WTC11 (cell line): Measurements from ENCODE around the gene FYN.

Experiments
- ESRRA ChIP-seq: sonication (generic); formaldehyde crosslinking; IDR thresholded peaks from 2 replicates; pipeline ENCODE4 v1.8.1; 2022; ENCODE audit warnings: mild to moderate bottlenecking, missing genetic modification reagents, borderline replicate concordance
- FOXK1 ChIP-seq: sonication (generic); formaldehyde crosslinking; IDR thresholded peaks from 2 replicates; pipeline ENCODE4 v1.8.0; 2022; ENCODE audit warnings: mild to moderate bottlenecking, moderate library complexity, missing genetic modification reagents
- PRDM15 ChIP-seq: sonication (generic); formaldehyde crosslinking; IDR thresholded peaks from 2 replicates; pipeline ENCODE4 v1.8.0; 2022; ENCODE audit warnings: missing genetic modification reagents
- RELA ChIP-seq: sonication (generic); formaldehyde crosslinking; IDR thresholded peaks from 2 replicates; pipeline ENCODE4 v1.8.1; 2022; ENCODE audit warnings: missing genetic modification reagents, mild to moderate bottlenecking, borderline replicate concordance
- ZNF219 ChIP-seq: sonication (generic); formaldehyde crosslinking; IDR thresholded peaks from 2 replicates; pipeline ENCODE4 v1.8.0; 2023; ENCODE audit warnings: missing genetic modification reagents, mild to moderate bottlenecking, borderline replicate concordance
- ZNF423 ChIP-seq: fragments of 250-450 bp; sonication (Bioruptor Pico); IDR thresholded peaks from 2 replicates; pipeline ENCODE4 v2.1.2; 2022; ENCODE audit warnings: mild to moderate bottlenecking, moderate library complexity
- TF ChIP-seq, protein P1 (sequence below): fragments of 200-600 bp; IDR thresholded peaks from 2 replicates; pipeline ENCODE4 v1.8.0; 2022; ENCODE audit warnings: antibody characterized with exemption
- TF ChIP-seq, protein P2 (sequence below): sonication (generic); formaldehyde crosslinking; conservative IDR thresholded peaks from 2 replicates; pipeline ENCODE4 v1.8.1; 2023; ENCODE audit warnings: mild to moderate bottlenecking, low read depth, missing genetic modification reagents, moderate library complexity

DNA sequence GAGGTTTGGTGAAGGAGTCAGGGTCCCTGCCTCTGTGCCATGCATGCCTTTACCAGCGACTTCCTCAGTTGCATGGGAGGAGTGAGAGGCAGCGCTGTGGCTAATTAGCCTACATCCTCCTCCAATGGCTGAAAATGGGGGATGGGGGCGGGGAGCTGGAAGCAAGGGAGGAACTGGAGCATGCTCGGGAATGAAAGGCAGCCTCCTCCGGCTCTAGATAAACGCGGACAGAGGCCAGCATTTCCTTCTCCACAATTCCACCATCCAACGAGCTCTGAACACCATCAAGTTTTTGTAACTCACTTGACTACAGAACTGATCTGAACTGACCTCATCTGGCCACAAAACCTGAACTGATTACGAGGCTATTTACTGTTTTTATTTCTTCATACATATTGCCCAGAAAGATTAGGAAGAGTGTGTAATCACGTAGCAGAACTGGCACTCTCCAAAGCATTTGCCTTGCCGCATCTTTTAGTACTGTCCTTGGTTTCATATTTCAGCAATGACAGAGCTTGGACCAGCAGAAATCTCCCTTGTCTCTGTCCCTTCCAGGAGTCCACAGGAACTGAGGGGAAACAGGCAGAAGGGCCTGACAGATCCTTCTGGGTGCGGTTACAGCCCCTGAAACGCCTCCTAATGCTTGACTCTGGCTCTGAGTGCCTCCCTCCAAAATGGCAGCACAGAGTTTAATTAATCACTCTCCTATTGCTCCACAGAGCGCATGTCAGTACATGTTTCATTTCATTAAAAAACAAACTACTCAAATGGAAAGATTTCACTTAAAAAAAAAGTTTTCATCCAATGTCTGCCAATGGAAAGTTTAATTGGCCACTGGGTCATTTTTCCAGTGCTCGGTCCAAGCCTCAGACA, 209.3 kb downstream of the FYN start:
- TF ChIP-seq ESRRA (CRISPR knock-in tag) (no peak), ZNF423 (CRISPR knock-in tag) (no peak), PRDM15 (CRISPR knock-in tag) (peak; percentile 90), ZNF219 (CRISPR knock-in tag) (no peak), RELA (CRISPR knock-in tag) (no peak), FOXK1 (CRISPR knock-in tag) (no peak)
- TF ChIP-seq, protein P1, sequence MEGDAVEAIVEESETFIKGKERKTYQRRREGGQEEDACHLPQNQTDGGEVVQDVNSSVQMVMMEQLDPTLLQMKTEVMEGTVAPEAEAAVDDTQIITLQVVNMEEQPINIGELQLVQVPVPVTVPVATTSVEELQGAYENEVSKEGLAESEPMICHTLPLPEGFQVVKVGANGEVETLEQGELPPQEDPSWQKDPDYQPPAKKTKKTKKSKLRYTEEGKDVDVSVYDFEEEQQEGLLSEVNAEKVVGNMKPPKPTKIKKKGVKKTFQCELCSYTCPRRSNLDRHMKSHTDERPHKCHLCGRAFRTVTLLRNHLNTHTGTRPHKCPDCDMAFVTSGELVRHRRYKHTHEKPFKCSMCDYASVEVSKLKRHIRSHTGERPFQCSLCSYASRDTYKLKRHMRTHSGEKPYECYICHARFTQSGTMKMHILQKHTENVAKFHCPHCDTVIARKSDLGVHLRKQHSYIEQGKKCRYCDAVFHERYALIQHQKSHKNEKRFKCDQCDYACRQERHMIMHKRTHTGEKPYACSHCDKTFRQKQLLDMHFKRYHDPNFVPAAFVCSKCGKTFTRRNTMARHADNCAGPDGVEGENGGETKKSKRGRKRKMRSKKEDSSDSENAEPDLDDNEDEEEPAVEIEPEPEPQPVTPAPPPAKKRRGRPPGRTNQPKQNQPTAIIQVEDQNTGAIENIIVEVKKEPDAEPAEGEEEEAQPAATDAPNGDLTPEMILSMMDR = no peak
- TF ChIP-seq, protein P2, sequence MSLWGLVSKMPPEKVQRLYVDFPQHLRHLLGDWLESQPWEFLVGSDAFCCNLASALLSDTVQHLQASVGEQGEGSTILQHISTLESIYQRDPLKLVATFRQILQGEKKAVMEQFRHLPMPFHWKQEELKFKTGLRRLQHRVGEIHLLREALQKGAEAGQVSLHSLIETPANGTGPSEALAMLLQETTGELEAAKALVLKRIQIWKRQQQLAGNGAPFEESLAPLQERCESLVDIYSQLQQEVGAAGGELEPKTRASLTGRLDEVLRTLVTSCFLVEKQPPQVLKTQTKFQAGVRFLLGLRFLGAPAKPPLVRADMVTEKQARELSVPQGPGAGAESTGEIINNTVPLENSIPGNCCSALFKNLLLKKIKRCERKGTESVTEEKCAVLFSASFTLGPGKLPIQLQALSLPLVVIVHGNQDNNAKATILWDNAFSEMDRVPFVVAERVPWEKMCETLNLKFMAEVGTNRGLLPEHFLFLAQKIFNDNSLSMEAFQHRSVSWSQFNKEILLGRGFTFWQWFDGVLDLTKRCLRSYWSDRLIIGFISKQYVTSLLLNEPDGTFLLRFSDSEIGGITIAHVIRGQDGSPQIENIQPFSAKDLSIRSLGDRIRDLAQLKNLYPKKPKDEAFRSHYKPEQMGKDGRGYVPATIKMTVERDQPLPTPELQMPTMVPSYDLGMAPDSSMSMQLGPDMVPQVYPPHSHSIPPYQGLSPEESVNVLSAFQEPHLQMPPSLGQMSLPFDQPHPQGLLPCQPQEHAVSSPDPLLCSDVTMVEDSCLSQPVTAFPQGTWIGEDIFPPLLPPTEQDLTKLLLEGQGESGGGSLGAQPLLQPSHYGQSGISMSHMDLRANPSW (CRISPR knock-in tag) = no peak
